GM21717 (cell line): ENCODE measurements around the gene CTTN.
"Not testable (repeated sequence)": the region's sequence is repeated elsewhere in the genome, so short reads cannot be mapped to it uniquely, and the experiment has no call there.

ENCODE experiments used
- ATAC-seq: cut with Tn5 transposase; IDR thresholded peaks from one replicate; pipeline ENCODE4 v1.9.1; 2021; ENCODE audit warnings: mild to moderate bottlenecking, moderate library complexity; ENCODE audit not compliant: unreplicated experiment

CTTN gene

DNA sequence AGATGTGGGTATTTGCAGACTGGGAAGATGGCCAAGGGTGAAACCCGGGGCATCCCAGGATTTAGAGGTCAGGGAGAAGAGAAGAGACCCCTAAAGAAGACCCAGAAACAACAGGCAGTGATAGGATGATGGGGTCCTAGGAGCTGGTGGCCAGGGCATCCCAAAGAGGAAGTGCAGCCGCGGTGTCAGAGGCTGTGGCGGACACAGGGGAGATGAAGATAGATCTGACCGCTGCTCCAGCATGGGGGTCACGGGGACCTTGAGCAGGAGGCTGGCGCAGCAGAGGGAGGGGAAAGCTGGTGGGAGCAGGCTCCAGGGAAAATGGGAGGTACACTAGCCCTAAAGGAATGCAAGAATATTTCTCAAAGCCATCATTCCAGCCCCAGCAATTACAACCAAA lies 47.3 kb downstream of the CTTN start:
- no peak for ATAC-seq

DNA sequence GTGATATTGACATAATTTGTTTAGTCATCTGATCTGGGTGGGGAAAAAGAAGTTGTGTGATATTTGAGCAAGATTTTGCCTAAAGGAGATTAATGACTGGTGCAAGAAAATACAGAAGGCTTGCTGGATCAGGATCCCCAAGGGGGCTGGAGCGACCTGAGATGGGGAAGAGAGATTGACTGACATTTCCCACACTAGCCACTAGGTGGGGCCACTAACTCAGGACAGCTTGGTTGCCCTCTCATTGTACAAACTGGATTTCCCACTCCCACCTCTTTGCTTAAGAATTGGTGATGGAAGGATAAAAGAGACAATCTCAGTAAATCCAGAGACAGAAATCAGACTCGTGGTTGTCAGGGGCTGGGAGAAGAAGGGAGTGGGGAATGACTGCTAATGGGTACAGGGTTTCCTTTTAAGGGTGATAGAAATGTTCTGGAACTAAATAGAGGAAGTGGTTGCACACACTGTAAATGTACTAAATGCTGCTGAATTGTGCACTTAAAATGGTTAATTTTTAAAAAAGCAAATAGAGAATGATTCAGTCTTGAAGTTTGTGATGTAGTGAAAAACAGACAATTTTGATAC lies 50.7 kb downstream of the CTTN start:
- no peak for ATAC-seq

DNA sequence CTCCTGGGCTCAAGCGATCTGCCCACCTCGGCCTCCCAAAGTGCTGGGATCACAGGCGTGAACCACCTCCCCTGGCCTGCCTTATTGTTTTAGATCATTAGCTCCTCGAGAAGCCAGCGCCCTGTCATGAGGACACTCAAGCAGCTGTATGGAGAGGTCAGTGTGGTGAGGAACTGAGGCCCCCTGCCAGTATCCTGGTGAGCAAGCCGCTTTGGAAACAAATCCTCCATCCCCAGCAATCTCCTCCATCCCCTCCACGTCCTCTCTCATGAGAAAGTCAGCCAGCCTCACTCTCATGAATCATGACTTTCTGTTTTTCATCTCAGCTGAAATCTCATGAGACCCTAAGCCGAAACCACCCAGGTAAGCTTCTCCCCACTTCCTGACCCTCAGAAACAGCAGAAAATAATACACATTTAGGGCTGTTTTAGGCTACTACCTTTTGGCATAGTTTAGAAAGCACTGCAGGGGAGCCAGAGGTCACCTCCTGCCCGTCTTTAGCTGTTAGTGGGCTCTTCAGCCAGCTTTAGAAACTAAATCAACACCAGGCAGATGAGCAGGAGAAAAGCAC lies 56.0 kb downstream of the CTTN start:
- no peak for ATAC-seq

DNA sequence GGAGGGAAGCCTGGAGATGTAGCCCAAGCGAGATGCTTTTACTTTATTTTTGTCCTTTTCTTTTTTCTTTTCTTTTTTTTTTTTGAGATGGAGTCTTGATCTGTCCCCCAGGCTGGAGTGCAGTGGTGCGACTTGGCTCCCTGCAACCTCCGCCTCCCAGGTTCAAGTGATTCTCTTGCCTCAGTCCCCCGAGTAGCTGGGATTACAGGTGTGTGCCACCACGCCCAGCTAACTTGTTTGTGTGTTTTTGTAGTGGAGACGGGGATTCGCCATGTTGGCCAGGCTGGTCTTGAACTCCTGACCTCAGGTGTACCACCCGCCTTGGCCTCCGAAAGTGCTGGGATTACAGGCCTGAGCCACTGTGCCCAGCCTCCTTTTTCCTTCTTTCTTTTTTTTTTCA lies 56.5 kb downstream of the CTTN start:
- ATAC-seq = not testable (repeated sequence)

DNA sequence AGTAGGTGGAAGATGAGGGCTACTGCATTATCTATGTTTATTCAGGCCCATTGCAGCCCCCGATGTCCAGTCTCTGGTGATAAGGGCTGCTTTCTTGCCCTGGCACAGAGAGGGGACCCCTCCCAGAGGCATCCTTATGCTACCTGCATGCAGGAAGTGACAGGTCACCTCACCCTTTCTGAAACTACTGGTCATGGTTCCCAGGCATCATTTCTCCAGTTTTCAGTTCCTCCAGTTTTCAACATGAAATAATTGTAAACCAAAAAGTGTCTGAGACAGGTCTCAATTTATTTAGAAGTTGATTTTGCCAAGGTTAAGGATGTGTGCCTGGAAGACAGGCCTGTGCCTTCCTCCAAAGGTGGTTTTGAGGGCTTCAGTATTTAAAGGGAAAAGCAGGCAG lies 57.0 kb downstream of the CTTN start:
- no peak for ATAC-seq

DNA sequence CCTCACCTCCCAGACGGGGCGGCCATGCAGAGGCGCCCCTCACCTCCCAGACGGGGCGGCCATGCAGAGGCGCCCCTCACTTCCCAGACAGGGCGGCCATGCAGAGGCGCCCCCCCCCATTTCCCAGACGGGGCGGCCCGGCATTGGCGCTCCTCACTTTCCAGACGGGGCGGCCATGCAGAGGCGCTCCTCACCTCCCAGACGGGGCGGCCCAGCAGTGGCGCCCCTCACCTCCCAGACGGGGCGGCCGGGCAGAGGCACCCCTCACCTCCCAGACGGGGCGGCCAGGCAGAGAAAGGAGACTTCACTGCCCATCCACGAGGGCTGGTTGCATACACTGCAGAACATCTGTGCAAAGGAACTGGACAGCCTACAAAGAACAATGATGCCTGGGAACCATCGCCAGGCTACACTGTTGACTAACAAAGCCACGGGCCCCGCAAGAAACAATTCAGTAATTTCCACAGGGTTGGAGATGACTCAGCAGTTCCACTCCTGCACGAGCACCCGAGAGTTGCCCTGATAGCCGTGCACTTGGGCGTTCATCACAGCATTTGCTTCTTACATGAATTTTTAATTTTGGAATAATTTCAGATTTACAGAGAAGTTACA lies 58.7 kb downstream of the CTTN start:
- ATAC-seq = no peak

DNA sequence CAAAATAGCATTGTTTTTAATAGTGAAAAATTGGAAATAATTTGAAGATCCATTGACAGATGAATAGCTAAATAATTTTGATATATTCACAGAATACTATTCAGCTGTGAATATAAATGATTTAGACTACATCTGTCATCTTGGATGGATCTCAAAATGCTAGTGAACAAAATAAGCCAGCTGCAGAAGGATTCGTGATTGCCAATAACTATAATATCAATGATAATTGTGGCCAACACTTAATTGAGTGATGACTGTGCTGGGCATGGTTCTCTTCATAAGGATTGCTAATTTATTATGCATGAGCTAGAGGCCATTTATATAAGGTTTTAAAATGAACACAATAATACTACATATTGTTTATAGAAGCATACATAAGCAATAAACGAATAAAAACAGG lies 60.4 kb downstream of the CTTN start:
- no peak for ATAC-seq

DNA sequence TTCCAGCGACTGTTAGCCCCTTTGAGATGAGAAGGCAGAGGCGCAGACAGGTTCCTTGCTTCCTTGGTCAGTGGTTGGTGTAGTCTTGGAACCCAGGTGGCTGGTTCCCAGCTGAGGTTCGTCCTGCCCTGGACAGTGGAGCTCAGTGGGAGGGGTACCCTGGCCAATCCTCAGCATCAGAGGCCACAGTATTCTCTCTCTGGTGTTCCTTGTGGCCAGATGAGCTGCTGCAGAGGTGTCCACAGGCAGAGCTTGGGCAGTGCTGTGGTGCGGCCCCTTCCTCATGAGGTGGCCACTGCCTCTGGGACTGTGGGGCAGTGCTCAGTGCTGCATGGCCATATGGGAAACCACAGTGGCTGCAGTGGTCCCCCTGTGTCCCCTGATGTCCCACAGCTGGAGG lies 61.8 kb downstream of the CTTN start:
- no peak for ATAC-seq

DNA sequence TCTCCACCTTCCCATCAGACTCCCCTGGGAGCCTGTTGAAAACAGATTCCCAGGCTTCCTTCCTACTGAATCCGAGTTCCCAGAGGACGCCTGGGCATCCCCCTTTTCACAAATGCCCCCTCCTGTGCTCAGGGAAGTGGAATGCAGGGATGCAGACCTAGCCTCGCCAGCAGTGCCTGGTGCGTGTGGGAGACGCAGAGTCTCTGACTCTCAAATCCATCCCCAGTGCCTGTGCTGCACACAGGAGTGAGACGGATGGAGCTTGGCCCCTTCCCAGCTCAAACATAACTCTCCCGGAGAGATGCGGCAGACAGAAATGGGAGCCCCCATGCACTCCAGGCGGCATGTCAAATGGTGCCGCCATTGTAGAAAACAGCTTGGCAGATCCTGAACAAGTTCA lies 62.6 kb downstream of the CTTN start:
- ATAC-seq = no peak

DNA sequence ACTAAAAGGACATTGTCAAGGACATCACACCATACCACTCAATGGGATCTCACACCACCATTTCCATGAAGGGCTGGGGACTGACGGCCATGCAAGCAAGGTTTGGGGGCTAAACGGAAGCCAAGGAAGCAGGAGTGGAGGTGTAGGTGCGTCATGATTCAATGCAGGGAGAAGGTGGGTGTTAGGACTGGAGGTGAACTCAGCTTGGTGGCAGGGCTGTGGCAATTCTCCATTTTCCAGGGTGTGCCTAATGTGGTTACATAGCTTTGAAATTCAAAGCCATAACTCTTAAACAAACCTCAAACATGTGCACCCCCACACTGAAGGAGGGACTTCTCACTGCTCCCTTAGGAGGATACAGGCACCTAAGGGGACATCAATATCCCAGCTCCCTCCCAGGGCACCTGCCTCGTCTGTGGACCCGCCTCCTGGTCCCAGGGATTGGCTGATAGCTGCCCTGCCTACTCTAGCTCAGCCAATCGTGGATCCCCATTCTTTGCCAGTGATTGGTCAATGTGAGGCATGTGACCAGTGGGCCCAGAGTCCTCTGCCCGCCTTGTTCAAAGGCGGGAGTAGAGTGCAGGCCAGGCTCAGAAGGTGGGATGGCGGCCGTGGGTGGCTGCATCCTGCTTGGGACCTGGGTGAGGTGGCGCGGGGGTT lies 64.6 kb downstream of the CTTN start:
- no peak for ATAC-seq

DNA sequence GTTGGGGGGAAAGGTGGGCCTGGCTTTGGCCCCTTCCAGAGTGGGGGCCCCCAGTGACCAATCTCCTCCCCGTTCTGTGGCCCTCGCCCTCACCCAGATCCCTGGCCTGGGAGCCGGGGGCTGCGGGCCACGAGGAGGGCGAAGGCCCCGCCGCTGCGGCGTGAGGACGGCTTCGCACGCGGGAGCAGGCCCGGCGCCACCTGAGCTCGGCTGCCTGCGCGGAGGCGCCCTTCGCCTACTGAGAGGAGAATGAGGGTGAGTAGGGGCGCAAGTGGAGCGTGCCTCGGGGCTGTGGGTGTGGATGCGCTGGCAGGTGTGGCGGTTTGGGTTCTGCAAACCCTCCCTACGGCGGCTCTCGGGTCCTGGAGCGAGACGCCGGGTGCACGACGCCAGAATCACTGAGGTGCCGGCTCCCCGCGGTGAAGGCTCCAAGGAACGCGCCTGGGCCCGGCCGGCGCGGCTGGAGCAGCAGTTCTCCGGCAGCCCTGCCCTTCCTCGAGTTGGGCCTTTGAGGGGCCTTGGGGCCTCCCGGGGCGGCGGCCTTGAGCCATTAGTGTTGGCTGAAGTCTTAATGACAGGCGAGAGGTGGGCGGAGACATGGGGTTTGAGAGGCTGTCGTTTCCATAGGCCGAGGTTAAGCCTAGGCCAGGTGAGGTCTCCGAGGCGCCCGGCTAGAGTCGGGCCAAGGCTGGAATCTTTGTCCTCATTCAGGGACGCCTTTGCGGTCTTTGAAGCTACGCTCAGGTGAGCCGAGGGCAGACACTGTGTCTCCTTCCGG lies 65.3 kb downstream of the CTTN start:
- ATAC-seq = no peak

DNA sequence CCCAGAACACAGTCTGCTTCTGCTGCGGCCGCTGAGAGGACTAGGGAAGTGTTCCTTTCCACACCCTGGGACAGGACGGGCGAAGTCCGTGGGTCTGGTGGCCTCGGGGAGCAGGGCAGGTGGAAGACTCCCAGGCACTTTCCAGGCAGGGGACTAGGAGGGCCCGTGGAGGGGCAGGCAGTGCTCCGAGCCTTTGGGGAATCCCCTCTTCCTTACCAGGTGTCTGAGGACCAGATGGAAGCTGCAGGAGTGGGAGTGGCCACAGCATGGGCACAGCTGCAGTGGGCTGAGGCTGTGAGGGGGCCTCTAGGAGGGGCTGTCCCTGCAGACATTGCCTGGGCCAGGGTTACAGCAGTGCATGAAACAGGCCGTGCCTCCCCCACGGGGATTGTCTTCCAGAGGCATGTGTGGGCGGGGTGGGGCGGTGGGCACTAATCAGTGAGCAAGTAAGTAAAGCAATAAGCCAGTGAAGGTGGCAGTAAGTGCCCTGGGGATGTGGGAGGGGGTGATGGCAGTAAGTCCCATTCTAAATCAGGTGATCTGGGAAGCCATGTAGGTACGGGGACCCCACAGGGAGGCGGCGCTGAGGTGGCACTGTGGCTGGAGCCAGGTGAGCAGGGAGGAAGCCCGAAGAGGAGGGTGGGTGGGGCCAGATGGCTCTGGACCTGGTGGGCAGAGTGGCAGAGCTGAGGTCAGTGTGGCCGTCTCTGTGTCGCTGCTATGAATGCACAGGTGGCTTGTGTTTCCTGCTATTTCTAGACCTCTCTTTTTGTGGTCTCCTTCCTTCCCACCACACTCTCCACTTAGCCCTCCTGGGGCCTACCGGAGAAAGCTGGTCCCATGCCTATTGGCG lies 66.4 kb downstream of the CTTN start:
- no peak for ATAC-seq

DNA sequence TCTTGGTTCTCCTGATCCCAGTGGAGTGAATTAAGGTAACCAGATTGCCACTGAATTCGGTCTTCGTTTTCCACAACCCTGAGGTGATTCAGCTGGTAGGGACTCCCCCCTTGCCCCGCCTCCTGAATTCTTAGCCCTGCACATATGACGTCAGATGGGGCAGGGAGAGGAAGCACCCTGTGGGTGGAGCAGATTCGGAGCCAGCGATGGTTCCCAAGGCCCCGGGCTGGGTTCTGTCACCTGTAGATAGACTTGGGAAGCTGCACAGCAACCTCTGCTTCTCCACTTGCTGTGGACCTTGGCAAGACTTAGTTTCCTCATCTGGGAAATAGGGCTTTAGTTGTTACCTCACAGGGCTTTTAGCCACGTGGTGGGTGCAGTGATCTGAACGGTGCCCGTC lies 67.8 kb downstream of the CTTN start:
- no peak for ATAC-seq

DNA sequence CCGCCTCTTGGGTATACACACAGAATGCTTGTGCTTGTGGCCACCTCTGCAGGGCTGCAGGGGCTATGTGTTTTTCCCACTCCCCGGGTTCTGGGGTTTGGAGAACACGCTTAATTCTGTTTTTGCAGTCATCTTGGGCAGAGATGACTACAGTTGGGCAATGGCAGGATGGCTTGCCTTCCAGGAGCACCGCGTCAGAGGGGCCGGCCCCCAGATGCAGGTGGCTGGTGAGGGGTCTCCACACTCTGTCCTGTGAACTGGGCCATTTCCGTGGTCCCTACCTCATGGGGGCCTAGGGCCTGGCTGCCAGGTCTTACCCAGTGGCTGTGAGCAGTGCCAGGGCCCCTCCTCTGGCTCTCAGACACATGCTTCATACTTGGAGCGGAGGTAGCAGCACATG lies 68.3 kb downstream of the CTTN start:
- no peak for ATAC-seq

DNA sequence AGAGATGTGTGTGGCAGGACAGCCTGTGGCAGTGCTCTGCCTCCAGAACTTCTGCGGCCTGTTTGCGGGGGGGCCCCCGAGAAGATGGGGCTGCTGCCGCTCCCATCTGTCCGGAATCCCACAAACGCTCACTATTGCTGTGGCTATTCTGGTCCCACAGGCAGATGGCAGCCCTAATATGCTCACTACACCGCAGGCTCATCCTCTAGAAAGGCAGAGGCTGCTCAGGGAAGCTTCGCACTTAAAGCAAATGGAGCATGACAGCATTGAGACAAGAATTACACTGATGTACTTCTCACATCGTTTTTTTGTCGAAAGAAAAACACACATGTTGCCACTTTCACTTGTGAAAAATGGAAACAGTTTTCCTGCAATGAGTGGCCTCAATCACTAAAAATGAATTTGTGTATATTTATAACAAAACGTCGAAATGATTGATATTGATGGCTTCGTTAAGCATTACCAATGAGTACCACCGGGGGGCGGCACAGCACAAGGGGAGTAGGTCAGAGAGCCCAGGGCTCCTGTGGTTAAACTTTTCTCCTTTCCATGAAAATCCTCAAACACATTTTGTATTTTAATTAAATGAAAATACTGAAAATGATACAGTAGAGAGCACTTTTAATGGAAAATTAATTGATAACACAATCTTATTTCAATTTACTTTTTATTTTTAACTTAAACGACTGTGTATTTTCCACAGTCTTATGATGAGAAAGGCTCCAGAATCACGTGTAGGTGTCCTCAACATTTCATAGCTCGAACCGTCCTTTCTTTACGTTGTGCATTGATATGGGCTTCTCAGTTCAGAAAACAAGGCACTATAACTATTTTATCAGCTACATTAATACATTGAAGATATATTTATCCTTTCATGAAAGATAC lies 69.1 kb downstream of the CTTN start:
- no peak for ATAC-seq

DNA sequence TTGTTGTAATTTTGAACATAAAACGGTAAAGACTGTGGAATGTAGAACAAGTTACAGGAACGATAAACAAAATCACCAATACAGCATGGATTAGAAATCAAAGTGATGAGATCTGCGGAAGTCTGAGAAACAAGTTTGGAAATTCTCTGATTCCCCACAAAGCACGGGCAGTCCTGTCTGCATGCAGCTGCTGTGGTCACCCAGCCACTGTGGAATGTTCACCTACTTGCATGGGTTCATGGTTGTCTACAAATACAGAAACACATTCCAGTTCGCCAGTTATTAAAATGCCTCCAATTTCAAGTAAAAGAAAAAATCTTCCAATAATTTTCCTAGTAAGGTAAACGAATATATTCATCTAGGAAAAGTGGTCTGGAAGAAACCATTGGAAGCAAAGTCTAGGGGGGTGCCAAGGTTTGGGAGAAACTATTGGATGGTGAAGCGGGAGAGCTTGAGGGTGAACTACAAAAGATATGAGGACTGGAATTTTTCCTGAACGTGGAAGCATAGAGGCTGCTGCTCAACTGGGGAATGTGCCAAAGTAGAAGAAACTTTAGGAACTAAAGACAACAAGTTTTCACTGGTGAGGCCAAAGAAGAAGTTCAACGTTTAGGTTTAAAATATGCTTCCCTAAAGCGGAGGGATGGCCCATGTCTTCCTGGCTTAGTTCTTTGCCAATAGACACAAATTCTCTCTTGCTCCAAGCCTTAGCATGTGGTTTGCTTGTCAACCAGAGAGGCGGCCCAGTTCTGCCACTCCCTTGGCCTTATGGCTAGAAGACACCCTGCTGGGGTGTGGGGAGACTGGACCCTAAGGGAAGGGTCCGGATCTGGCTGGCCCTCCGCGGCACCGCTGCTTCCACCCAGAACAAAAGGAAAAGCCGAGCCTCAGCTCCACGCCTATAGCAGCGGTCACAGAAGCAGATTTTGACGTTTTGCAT lies 70.2 kb downstream of the CTTN start:
- ATAC-seq = no peak

DNA sequence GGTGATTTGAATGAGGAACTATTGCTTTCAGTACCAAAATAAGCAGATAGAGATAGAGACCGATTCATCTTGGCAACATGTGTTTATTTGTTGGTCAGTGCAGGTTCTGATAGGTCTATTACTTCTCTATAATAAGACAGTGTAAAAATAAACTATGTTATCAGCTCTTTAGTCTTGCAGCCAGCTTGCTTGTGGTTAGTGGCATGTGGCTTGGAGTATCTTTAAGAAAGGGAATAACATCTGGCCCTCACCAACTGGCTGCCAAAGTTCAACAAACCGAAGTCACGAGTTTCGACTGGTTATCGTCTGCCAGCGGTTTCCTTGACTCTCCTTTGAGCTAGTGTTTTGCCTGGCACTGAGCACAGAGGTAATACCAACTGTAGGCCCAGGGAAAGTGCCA lies 71.8 kb downstream of the CTTN start:
- ATAC-seq = no peak

DNA sequence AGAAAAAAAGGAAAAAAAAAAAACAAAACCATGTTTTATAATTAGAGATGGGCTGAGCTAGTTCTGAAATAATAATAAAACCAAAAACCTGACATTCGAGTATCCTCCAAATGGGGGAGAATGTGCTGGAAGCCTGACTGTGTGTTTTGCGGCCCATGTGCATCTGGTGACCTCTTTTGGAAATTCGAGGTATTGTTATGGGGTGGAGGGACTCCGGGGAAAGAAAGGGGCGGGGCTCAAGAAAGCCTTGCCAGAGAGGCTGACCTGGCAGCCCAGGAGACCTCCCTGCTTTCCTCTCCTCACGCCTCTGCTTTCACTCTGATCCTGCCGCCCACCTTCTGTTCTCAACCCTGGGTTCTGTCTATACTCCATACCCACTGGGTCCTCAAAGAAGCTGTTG lies 72.9 kb downstream of the CTTN start:
- ATAC-seq = no peak

DNA sequence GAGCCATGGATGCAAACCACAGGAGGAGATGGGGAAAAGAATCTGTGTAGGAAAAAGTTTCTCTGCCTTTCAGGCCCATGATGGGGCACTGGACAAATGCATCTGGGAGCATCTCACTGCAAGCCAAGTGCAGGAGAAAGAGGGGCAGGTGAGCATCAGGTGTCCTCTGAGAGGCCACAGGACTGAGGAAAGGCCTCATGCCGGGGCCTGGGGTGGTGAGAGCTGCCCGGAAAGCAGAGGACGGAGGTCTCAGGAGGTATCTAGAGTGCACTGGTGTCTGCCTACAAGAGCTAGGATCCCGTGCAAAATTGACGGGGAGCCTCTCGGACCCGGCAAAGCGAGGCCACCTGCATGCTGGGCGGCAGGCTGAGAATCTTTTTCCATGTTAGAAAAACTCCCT lies 73.9 kb downstream of the CTTN start:
- no peak for ATAC-seq
